K562 (cell line): ENCODE data around the gene TTC13. TPM values are rescaled to one million over a fixed set of nuclear protein-coding genes. Genes with fewer than 3 reads are reported as not detected.

Experiments
- ILF3 ChIP-seq: fragments of 450-650 bp; IDR thresholded peaks from 2 replicates; pipeline ENCODE4 v1.6.1; 2018; ENCODE audit warnings: antibody characterized with exemption, mild to moderate bottlenecking, moderate library complexity, borderline replicate concordance
- ZNF717 ChIP-seq: fragments of 250-450 bp; sonication (Bioruptor Pico); IDR thresholded peaks from 2 replicates; pipeline ENCODE4 v1.5.0; 2021
- ZNF764 ChIP-seq: fragments of 250-450 bp; sonication (Bioruptor Pico); IDR thresholded peaks from 2 replicates; pipeline ENCODE4 v1.4.0; 2020; ENCODE audit warnings: low read depth, mild to moderate bottlenecking, moderate library complexity
- polyA plus RNA-seq, 8 experiments: library from polyadenylated mRNA; depleted of rRNA in 4 of 8; stranded (reverse) in 5 of 8; unstranded in 3 of 8; fragments of >200 nt; fragmentation: Nextera tagmentation in 2 of 8; fragmentation: Illumina TruSeq in 1 of 8; extraction: Ambion mirVana in 2 of 8; extraction: Trizol in 1 of 8; gene quantifications; 2 replicates each; pipeline versions ENCODE4 v1.2.1 to v1.2.3, GENCODE V29; 2011 to 2014; ENCODE audit warnings: inconsistent platforms in 1 of 8, missing spikeins in 1 of 8
- total RNA-seq, 7 experiments: library from RNA; depleted of rRNA in 6 of 7; stranded (reverse); fragments of >200 nt in 6 of 7; fragmentation: Illumina TruSeq in 2 of 7; extraction: Trizol in 2 of 7; gene quantifications; 2 replicates each; pipeline versions ENCODE4 v1.2.1 to v1.2.3, GENCODE V29; 2011 to 2021; ENCODE audit warnings: low replicate concordance in 1 of 7
- TF ChIP-seq, protein P1 (sequence below): fragments of 450-650 bp; formaldehyde crosslinking; IDR thresholded peaks from 2 replicates; pipeline ENCODE4 v1.4.0; 2020; ENCODE audit warnings: mild to moderate bottlenecking, mixed read lengths
- TF ChIP-seq, protein P2 (sequence below): fragments of 450-650 bp; IDR thresholded peaks from 2 replicates; pipeline ENCODE4 v1.6.1; 2016; ENCODE audit warnings: low read depth

The TTC13 gene
- total and polyA plus RNA-seq, 9 of the 15 experiments (the other 6 are each of a cell fraction or from before 2014, with no cell fraction given), result 1.7 to 13.8 (median 9.6) TPM

DNA sequence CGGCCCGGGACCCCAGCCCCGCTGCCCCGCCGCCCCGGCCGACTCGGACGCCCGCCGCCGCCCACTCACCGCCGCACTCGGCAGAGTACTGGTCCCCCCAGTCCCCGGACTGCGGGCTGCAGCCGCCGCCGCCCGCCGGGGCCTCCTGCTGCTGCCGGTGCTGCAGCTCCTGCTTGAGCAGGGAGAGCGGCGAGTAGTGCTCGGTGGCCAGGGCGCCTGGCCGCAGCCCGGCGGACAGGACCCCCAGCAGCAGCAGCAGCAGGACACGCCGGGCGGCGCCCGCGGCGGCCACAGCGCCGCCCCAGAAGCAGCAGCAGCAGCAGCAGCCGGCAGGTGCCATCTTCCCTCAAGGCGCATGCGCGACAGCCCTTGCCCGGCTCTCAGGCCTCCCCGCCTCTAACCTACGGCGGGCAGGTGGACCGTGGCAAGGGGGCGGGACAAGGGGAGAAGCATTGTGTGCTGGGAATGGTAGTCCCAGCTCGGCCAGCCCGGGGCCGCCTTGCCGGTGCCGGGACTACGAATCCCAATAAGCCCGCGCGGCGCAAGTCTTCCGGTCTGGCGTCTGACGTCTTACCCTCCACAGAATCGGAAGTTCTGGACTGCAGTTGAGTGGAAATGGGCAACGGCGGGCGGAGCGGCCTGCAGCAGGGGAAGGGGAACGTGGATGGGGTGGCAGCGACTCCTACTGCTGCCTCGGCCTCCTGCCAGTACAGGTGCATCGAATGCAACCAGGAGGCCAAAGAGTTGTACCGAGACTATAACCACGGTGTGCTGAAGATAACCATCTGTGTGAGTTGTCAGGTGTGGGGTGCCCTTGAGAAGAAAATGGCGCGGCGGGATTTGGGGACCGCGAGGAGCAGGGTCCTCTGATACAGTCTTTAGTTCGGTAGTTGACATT is at the start of gene TTC13, which contains the start of gene ARV1 (continued):
- TF ChIP-seq, protein P1, sequence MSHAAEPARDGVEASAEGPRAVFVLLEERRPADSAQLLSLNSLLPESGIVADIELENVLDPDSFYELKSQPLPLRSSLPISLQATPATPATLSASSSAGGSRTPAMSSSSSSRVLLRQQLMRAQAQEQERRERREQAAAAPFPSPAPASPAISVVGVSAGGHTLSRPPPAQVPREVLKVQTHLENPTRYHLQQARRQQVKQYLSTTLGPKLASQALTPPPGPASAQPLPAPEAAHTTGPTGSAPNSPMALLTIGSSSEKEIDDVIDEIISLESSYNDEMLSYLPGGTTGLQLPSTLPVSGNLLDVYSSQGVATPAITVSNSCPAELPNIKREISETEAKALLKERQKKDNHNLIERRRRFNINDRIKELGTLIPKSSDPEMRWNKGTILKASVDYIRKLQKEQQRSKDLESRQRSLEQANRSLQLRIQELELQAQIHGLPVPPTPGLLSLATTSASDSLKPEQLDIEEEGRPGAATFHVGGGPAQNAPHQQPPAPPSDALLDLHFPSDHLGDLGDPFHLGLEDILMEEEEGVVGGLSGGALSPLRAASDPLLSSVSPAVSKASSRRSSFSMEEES, result no peak
- TF ChIP-seq ZNF717 (CRISPR knock-in tag) (no peak), ILF3 (0 out of 2 replicates have a peak, but pooled peaks have one; percentile 26), ZNF764 (no peak)
- TF ChIP-seq, protein P2, sequence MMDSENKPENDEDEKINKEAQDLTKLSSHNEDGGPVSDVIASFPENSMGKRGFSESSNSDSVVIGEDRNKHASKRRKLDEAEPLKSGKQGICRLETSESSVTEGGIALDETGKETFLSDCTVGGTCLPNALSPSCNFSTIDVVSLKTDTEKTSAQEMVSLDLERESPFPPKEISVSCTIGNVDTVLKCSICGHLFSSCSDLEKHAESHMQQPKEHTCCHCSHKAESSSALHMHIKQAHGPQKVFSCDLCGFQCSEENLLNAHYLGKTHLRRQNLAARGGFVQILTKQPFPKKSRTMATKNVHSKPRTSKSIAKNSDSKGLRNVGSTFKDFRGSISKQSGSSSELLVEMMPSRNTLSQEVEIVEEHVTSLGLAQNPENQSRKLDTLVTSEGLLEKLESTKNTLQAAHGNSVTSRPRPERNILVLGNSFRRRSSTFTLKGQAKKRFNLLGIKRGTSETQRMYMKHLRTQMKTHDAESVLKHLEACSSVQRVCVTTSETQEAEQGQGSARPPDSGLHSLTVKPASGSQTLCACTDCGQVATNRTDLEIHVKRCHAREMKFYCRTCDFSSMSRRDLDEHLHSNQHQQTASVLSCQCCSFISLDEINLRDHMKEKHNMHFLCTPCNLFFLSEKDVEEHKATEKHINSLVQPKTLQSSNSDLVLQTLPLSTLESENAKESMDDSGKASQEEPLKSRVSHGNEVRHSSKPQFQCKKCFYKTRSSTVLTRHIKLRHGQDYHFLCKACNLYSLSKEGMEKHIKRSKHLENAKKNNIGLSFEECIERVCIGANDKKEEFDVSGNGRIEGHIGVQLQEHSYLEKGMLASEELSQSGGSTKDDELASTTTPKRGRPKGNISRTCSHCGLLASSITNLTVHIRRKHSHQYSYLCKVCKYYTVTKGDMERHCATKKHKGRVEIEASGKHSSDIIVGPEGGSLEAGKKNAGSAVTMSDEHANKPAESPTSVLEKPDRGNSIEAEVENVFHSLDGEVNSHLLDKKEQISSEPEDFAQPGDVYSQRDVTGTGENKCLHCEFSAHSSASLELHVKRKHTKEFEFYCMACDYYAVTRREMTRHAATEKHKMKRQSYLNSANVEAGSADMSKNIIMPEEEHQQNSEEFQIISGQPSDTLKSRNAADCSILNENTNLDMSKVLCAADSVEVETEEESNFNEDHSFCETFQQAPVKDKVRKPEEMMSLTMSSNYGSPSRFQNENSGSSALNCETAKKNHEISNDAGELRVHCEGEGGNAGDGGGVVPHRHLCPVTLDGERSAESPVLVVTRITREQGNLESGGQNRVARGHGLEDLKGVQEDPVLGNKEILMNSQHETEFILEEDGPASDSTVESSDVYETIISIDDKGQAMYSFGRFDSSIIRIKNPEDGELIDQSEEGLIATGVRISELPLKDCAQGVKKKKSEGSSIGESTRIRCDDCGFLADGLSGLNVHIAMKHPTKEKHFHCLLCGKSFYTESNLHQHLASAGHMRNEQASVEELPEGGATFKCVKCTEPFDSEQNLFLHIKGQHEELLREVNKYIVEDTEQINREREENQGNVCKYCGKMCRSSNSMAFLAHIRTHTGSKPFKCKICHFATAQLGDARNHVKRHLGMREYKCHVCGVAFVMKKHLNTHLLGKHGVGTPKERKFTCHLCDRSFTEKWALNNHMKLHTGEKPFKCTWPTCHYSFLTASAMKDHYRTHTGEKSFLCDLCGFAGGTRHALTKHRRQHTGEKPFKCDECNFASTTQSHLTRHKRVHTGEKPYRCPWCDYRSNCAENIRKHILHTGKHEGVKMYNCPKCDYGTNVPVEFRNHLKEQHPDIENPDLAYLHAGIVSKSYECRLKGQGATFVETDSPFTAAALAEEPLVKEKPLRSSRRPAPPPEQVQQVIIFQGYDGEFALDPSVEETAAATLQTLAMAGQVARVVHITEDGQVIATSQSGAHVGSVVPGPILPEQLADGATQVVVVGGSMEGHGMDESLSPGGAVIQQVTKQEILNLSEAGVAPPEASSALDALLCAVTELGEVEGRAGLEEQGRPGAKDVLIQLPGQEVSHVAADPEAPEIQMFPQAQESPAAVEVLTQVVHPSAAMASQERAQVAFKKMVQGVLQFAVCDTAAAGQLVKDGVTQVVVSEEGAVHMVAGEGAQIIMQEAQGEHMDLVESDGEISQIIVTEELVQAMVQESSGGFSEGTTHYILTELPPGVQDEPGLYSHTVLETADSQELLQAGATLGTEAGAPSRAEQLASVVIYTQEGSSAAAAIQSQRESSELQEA, result peak; percentile 86
